Subcutaneous adipose tissue (tissue), 4 donors: ENCODE results near the gene DDX39A. TPM values are rescaled to one million over a fixed set of nuclear protein-coding genes. Genes with fewer than 3 reads are reported as not detected.

Source experiments
- CTCF ChIP-seq: fragments of 450-650 bp; IDR thresholded peaks from one replicate; pipeline ENCODE4 v1.5.1; 2016; ENCODE audit warnings: low read depth, mild to moderate bottlenecking, control low read depth, antibody characterized with exemption, moderate library complexity
- total RNA-seq, 4 donors: library from RNA; depleted of rRNA; stranded (reverse); fragments of >200 nt; gene quantifications; one replicate each; pipeline ENCODE4 v1.1.0, GENCODE V29; 2016

The DDX39A gene
- total RNA-seq, 4 donors from 2014 or later, result 45.8 to 67.1 (median 56.7) TPM

GRCh38 chr19:14383661-14384555 is 35.2 kb downstream of the DDX39A start:
- no peak for TF ChIP-seq CTCF

DNA sequence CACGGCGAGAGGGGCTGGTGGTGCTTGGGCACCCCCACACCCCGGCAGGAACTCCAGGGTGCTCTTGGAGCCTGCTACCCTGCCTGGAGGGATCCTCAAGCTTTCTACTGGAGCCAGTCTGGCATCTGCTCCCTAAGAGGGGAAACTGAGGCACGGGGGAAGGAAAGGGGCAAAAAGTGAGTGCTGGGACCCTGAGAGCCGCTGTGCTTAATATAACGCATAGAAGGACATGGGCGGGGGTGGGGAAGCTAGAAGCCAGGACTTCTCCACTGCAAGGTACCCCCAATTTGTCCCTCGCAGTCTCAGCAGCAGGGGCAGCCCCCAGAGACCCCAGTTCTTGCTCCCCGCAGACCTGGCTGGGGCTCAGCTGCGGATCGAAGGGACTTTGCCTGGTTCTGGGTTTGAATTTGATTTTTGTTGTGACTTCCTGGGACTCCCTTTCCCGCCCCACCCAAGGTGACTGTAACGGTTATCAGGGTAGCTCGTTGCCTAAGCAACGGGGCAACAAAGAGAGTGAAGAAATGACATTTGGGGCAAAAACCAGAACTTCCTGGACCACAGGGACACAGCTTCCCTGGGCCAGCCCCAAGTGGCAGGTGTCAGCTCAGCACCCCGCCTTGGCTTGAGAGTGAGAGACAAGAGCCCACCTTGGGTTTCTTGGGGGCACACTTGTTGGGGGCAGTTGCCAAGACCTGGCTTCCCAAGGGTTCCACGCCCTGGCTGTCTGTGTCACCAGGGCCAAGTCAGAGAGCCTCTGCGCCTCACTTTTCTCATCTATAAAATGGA is 37.3 kb downstream of the DDX39A start:
- no peak for TF ChIP-seq CTCF

DNA sequence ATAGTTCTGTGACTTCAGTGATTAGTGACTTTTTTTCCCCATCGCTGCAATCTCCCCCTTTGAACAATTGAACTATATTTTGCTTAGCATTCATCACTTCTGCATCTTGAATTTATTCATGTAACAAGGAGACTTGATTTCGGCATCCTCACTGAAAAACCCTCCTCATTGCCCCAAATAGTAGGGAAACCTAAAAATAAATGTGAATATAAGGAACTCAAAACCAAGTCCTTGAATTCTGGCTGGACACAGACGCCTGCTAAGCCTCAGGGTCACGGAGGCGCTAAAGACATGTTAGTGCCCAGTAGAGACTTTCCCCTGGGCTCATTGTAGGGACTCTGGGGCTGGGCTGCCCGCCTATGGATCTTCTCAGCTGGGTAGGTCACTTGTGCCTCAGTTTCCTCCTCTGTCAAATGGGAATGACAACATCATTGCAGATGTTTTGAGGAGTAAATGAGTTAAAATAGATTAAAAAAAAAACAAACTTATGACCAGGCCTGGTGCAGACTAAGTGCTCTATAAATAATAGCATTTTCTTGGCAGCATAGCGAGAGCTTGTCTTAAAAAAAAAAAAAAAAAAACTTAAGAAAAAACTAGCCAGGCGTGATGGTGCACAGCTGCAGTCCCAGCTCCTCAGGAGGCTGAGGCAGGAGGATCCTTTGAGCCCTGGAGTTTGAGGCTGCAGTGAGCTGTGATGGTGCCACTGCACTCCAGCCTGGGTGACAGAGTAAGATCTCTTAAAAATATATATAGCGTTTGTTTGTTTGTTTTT is 39.7 kb downstream of the DDX39A start:
- TF ChIP-seq CTCF, result no peak

DNA sequence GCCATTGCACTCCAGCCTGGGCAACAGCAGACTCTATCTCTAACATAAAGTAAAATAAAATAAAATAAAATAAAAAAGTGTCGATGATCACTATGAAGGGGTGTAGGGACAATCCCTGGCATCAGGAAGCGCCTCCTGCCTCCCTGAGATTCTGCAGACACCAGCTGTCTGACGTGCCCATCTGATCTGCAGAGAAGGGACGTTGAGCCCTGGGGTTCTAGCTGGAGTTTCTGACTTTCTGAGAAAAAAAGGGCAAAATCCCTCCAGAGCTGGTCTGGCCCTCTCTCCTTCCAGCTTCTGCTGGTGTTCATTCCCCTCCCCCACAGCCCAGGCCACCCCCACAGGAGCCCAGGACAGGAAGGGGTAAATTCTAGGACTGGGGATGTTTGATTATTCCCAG is 40.3 kb downstream of the DDX39A start:
- no peak for TF ChIP-seq CTCF

DNA sequence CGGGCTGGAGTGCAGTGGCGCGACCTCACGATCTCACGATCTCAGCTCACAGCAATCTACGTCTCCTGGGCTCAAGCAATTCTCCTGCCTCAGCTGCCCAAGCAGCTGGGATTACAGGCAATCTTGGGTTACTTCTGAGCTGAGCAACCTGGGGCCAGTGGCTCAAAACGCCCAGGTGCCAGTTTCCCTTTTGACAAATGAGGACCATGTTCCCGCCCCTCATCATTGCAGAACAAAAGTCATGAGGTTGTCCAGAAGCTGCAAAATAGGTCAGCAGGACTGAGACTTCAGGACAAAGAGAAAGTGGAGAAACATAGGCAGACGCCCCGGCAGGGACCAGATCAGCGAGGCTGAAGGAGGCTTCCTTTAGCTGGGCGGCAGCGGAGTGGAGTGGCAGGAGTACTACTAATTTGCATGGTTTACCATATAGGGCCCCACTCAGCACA is 41.2 kb downstream of the DDX39A start:
- no peak for TF ChIP-seq CTCF

- TF ChIP-seq CTCF, result no peak
Measured at GRCh38 chr19:14375582-14376291, 43.4 kb downstream of the DDX39A start.
